HG02763 (cell line): ENCODE measurements around the gene IFRD1.
A peak's percentile ranks its signal among the peaks of the same experiment; 100 is the strongest.
"Not testable (repeated sequence)": the region's sequence is repeated elsewhere in the genome, so short reads cannot be mapped to it uniquely, and the experiment has no call there.

Experiments used
- ATAC-seq: cut with Tn5 transposase; IDR thresholded peaks from one replicate; pipeline ENCODE4 v1.9.1; 2021; ENCODE audit warnings: mild to moderate bottlenecking, moderate library complexity; ENCODE audit not compliant: unreplicated experiment

The IFRD1 gene

GRCh38 chr7:112442210-112442609 lies 8.1 kb upstream of the IFRD1 start:
- ATAC-seq: no peak

- no peak for ATAC-seq
Measured at GRCh38 chr7:112444505-112444904, 5.8 kb upstream of the IFRD1 start.

- ATAC-seq: no peak
Measured at GRCh38 chr7:112446431-112446830, 3.8 kb upstream of the IFRD1 start.

- no peak for ATAC-seq
Measured at GRCh38 chr7:112447406-112447805, 2.9 kb upstream of the IFRD1 start.

- no peak for ATAC-seq
Measured at GRCh38 chr7:112448381-112448780, 1.9 kb upstream of the IFRD1 start.

GRCh38 chr7:112448891-112449290 lies 1.4 kb upstream of the IFRD1 start:
- ATAC-seq: no peak

GRCh38 chr7:112449353-112449752 lies 907 bp upstream of the IFRD1 start:
- ATAC-seq: no peak

- peak; percentile 84 for ATAC-seq
Measured at GRCh38 chr7:112450807-112451761, 824 bp downstream of the IFRD1 start.

GRCh38 chr7:112452102-112452888 lies 2.0 kb downstream of the IFRD1 start:
- ATAC-seq: no peak

- no peak for ATAC-seq
Measured at GRCh38 chr7:112453505-112454171, 3.4 kb downstream of the IFRD1 start.

GRCh38 chr7:112454191-112454590 lies 3.9 kb downstream of the IFRD1 start:
- not testable (repeated sequence) for ATAC-seq

GRCh38 chr7:112459645-112460044 lies 9.4 kb downstream of the IFRD1 start:
- no peak for ATAC-seq

GRCh38 chr7:112462236-112462635 lies 12.0 kb downstream of the IFRD1 start:
- ATAC-seq: no peak

GRCh38 chr7:112467867-112468266 lies 17.6 kb downstream of the IFRD1 start:
- no peak for ATAC-seq

- ATAC-seq: no peak
Measured at GRCh38 chr7:112470194-112470593, 19.9 kb downstream of the IFRD1 start.

GRCh38 chr7:112476390-112477052 lies 26.3 kb downstream of the IFRD1 start:
- ATAC-seq: no peak

GRCh38 chr7:112481121-112481736 lies 31.0 kb downstream of the IFRD1 start:
- no peak for ATAC-seq

- no peak for ATAC-seq
Measured at GRCh38 chr7:112481833-112482670, 31.8 kb downstream of the IFRD1 start.

GRCh38 chr7:112484671-112485167 lies 34.5 kb downstream of the IFRD1 start:
- ATAC-seq: no peak
